ENCODE results near the gene CASQ1. TPM values are rescaled to one million over a fixed set of nuclear protein-coding genes. Genes with fewer than 3 reads are reported as not detected.

The CASQ1 gene
- total and polyA plus RNA-seq, 3 donors from 2014 or later = 3.4 to 10.2 (median 5.6) TPM

DNA sequence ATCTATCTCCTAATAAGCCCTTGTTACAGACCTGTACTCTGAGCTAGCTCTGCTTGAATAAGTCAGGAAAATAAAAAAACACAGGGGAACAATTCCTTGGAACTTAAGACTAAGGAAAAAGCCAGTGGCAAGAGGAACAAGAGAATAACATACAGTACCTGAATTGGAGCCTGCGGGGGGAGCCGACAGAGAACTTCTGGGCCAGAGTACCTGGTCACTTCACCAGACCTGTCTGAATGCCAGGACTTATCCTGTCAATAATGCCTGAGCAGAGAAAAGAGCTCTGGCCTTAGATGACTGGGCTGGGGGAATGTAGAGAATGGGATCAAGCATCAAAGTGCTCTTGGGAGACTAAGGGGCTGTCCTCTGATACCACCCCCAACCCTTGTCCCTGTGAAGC, 29.9 kb downstream of the CASQ1 start:
- intact Hi-C loops (cut with DNase I; ENCODE audit: low total_unique reads) = no loop called here
- WGBS, 2 donors = 82% methylated on average over 2 of the region's 2 CpGs
- Histone ChIP-seq H3K27me3 (no peaks in the 10 kb centered on the region), H3K4me1 (peaks cover 35% of the 10 kb centered on the region), H3K27ac (no peak overlapping the region), H3K4me3 (no peak overlapping the region), H3K36me3 (ENCODE audit: low read depth, missing control alignments) (no peaks in the 10 kb centered on the region), H3K9me3 (no peaks in the 10 kb centered on the region)
- TF ChIP-seq POLR2A (IDR thresholded peaks at IDR 0.05) = no peak
- no peak for DNase-seq

- Histone ChIP-seq H3K36me3 (ENCODE audit: low read depth, missing control alignments) (no peaks in the 10 kb centered on the region), H3K27ac (no peak overlapping the region), H3K27me3 (no peaks in the 10 kb centered on the region), H3K9me3 (no peaks in the 10 kb centered on the region), H3K4me1 (peaks cover 31% of the 10 kb centered on the region), H3K4me3 (no peak overlapping the region)
- no peak for DNase-seq
- intact Hi-C loops (cut with DNase I; ENCODE audit: low total_unique reads) = no loop called here
- TF ChIP-seq POLR2A (IDR thresholded peaks at IDR 0.05) (no peak), CTCF (IDR thresholded peaks at IDR 0.05) (no peak)
Observed at GRCh38 chr1:160221089-160221488, 30.7 kb downstream of the CASQ1 start.

- TF ChIP-seq POLR2A (IDR thresholded peaks at IDR 0.05) (no peak), CTCF (IDR thresholded peaks at IDR 0.05) (no peak)
- no peak overlapping the region for H3K27ac ChIP-seq
- peaks cover 26% of the 10 kb centered on the region for H3K4me1 ChIP-seq
- no peaks in the 10 kb centered on the region for H3K36me3 ChIP-seq (ENCODE audit: low read depth, missing control alignments)
- no peak for DNase-seq
- 77 to 88% methylated on average over 3 of the region's 3 CpGs for WGBS, 2 donors
- no peak overlapping the region for H3K4me3 ChIP-seq
- no peaks in the 10 kb centered on the region for H3K27me3 ChIP-seq
- intact Hi-C loops (cut with DNase I; ENCODE audit: low total_unique reads) = no loop called here
- H3K9me3 ChIP-seq = no peaks in the 10 kb centered on the region
Observed at GRCh38 chr1:160222546-160222945, 32.2 kb downstream of the CASQ1 start.

- H3K4me3 ChIP-seq = no peak overlapping the region
- H3K36me3 ChIP-seq (ENCODE audit: low read depth, missing control alignments) = no peaks in the 10 kb centered on the region
- WGBS, 2 donors = 93% methylated on average over 2 of the region's 2 CpGs; no CpG with 5 or more reads in 1 of the 2 donors
- no peak for DNase-seq
- no peak for TF ChIP-seq CTCF (IDR thresholded peaks at IDR 0.05)
- no peak for TF ChIP-seq POLR2A (IDR thresholded peaks at IDR 0.05)
- H3K27me3 ChIP-seq = no peaks in the 10 kb centered on the region
- no peak overlapping the region for H3K27ac ChIP-seq
- peaks cover 6% of the 10 kb centered on the region for H3K4me1 ChIP-seq
- no peaks in the 10 kb centered on the region for H3K9me3 ChIP-seq
- intact Hi-C loops (cut with DNase I; ENCODE audit: low total_unique reads) = no loop called here
Observed at GRCh38 chr1:160224606-160225005, 34.2 kb downstream of the CASQ1 start.

GRCh38 chr1:160225345-160225744, 35.0 kb downstream of the CASQ1 start:
- Histone ChIP-seq H3K4me3 (no peak overlapping the region), H3K27ac (no peak overlapping the region), H3K36me3 (ENCODE audit: low read depth, missing control alignments) (no peaks in the 10 kb centered on the region), H3K4me1 (no peaks in the 10 kb centered on the region), H3K9me3 (no peaks in the 10 kb centered on the region), H3K27me3 (no peaks in the 10 kb centered on the region)
- 70 to 80% methylated on average over 2 of the region's 2 CpGs for WGBS, 2 donors
- intact Hi-C loops (cut with DNase I; ENCODE audit: low total_unique reads) = no loop called here
- no peak for TF ChIP-seq CTCF (IDR thresholded peaks at IDR 0.05)
- TF ChIP-seq POLR2A (IDR thresholded peaks at IDR 0.05) = no peak
- no peak for DNase-seq
